Esophagus muscularis mucosa (tissue), 4 donors: ENCODE data around the gene CITED2.

Experiments
- EP300 ChIP-seq: sonication (generic); formaldehyde crosslinking; IDR thresholded peaks from one replicate; pipeline ENCODE4 v1.6.1; 2017; ENCODE audit warnings: antibody characterized with exemption
- POLR2A ChIP-seq: fragments of 450-650 bp; IDR thresholded peaks from one replicate; pipeline ENCODE4 v1.6.1; 2017; ENCODE audit warnings: antibody characterized with exemption, moderate library complexity, mild to moderate bottlenecking, low read depth
- POLR2AphosphoS5 ChIP-seq, 2 donors: sonication (generic); formaldehyde crosslinking; IDR thresholded peaks; one replicate each; pipeline ENCODE4 v1.6.1; 2017; ENCODE audit warnings: antibody characterized with exemption in 2 of 2
- TF ChIP-seq, protein P1 (sequence below), 3 experiments: fragments of 200-600 bp in 2 of 3; fragments of 450-650 bp in 1 of 3; sonication (generic) in 2 of 3; IDR thresholded peaks; one replicate each; pipeline ENCODE4 v1.5.1; 2017 to 2019; ENCODE audit warnings: antibody characterized with exemption in 3 of 3, mild to moderate bottlenecking in 2 of 3, moderate library complexity in 1 of 3

- TF ChIP-seq, protein P1, sequence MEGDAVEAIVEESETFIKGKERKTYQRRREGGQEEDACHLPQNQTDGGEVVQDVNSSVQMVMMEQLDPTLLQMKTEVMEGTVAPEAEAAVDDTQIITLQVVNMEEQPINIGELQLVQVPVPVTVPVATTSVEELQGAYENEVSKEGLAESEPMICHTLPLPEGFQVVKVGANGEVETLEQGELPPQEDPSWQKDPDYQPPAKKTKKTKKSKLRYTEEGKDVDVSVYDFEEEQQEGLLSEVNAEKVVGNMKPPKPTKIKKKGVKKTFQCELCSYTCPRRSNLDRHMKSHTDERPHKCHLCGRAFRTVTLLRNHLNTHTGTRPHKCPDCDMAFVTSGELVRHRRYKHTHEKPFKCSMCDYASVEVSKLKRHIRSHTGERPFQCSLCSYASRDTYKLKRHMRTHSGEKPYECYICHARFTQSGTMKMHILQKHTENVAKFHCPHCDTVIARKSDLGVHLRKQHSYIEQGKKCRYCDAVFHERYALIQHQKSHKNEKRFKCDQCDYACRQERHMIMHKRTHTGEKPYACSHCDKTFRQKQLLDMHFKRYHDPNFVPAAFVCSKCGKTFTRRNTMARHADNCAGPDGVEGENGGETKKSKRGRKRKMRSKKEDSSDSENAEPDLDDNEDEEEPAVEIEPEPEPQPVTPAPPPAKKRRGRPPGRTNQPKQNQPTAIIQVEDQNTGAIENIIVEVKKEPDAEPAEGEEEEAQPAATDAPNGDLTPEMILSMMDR (IDR thresholded peaks at IDR 0.05), result no peak
- TF ChIP-seq POLR2A (no peak), EP300 (no peak), POLR2AphosphoS5 (IDR thresholded peaks at IDR 0.05) (no peak)
Measured at GRCh38 chr6:139373928-139374356, 506 bp downstream of the CITED2 start.
